ENCODE measurements around the gene SDHB.

DNA sequence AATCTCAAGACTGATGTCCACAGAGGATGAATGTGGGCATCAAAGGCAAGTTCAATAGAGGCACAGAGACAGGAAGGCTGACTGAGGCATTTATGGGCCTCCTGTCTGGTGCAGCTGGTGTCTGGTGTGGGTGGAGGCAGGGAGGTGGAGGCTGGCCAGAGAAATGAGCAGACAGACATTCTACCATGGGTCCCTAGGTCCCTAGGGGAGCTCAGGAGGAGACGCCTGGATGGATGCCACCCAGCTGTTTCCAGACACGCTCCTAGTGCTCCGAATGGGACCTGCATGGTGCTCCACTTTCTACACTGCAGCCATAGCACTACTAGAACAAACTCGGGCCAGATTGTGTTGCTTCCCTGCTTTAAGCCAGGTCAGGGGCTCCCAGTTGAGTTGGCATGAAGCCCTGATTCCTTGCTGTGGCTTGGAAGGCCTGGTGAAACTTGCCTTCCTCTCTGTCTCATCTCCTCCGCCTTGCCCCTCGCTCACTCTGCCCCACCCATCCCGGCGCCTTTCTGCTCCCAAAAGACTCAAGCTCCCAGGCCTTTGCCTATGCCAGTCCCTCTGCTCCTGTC is 40.1 kb upstream of the SDHB start:
- TF ChIP-seq EZH2 (IDR thresholded peaks at IDR 0.05; ENCODE audit: low read length): no peak
- TF ChIP-seq, protein P1, sequence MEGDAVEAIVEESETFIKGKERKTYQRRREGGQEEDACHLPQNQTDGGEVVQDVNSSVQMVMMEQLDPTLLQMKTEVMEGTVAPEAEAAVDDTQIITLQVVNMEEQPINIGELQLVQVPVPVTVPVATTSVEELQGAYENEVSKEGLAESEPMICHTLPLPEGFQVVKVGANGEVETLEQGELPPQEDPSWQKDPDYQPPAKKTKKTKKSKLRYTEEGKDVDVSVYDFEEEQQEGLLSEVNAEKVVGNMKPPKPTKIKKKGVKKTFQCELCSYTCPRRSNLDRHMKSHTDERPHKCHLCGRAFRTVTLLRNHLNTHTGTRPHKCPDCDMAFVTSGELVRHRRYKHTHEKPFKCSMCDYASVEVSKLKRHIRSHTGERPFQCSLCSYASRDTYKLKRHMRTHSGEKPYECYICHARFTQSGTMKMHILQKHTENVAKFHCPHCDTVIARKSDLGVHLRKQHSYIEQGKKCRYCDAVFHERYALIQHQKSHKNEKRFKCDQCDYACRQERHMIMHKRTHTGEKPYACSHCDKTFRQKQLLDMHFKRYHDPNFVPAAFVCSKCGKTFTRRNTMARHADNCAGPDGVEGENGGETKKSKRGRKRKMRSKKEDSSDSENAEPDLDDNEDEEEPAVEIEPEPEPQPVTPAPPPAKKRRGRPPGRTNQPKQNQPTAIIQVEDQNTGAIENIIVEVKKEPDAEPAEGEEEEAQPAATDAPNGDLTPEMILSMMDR (optimal IDR thresholded peaks at IDR 0.05 in 1 of 3, IDR thresholded peaks at IDR 0.05 in 1 of 3, conservative IDR thresholded peaks at IDR 0.05 in 1 of 3; ENCODE audit: extremely low read depth in 1 of 3, insufficient read depth in 2 of 3, low read length in 3 of 3): no peak

Data from keratinocyte (primary cell).